HTERT RPE-1 (cell line): ENCODE data around the gene ARHGAP15.

ENCODE experiments used
- in situ Hi-C: fragments of 300-500 bp; cut with MboI; formaldehyde crosslinking; loops from 4 replicates; pipeline ENCODE4 v1.14.3; 2020; ENCODE audit warnings: low sequenced_read_pairs

Gene ARHGAP15

DNA sequence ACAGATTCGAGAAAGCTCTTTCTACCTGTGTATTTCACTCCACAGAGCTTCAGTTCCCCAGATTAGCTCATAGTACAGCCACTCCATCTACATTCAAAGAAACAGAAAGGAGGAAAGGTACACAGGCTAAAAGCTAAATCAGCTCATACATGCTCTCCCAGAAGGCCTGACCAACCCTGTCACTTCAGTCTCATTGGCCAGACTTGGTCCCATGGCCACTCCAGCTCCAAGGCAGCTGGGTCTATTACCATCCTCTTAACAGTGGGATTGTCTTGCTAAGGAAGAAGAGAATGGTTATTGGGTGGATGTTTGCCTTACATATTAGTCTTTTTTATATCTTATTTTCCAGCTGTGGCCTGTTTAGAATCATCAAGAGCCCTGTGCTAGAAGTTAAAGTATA, 572.6 kb downstream of the ARHGAP15 start:
- in situ Hi-C loops = no loop called here

- in situ Hi-C loops = no loop called here
These were observed 573.7 kb downstream of the ARHGAP15 start for GRCh38 chr2:143702931-143703330.

DNA sequence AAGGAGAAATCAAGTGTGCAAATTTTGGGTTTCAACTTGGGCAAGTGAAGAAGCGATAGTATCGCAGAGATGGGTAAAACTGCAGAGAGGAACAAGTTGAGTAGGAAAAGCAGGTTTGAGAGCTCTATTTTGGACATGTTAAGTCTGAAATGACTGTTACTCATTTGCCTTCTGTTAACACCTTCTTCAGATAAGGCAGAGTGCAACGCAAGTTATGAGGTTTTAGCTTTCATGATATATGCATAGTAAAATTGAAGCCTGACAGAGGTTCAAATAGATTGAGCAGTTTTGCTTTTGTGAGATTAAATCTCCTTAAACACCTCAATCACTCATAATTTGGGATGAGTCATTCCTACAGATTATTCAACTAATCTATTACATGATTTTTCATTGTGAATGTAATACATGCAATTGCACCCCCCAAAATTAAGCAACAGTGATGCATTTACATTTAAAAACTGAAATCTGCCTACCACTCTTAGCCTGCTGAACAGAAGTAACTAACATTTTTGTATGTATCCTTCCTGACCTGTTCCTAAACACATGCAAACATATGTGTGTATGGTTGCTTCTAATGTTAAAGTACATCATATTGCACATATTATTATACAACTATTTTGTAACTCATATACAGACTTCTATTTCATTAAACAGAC, 575.4 kb downstream of the ARHGAP15 start:
- in situ Hi-C loops = no loop called here

GRCh38 chr2:143705108-143705707, 576.0 kb downstream of the ARHGAP15 start:
- in situ Hi-C loops = no loop called here

DNA sequence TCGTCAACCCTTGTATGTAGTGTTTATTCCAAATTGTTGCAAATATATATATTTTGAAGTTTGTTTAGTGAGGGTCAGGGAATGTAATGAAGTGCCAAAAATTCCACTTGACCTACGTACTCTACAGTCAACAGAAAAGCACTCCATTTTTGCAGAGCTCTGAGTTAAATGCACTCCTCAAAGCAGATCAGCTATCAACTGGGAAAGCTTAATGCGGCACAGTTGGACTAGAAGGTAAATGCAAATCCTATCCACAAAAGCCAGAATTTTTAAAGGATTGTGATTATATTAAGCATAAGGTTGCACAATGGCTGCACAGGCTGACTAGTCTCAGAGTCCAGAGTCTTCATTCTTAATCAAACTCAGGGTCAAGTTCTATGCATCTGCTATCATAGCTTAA, 577.1 kb downstream of the ARHGAP15 start:
- in situ Hi-C loops = no loop called here

DNA sequence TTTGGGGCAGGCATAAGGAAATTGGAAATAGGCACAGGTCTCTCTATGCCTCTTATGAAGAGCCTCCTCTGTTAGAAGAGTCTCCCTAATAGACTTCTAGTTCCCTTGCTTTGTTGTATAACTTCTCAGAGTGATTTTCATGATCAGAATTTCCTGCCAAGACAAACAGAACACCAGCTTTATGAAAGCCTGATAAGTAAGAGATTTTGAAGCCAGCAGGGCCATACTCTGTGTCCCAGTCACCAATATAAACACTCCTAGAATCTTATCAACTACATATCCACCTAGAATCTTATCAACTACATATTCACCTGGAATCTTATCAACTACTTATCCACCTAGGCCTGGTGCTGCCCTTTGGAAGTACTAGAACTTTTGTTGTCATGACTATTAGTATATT, 579.5 kb downstream of the ARHGAP15 start:
- in situ Hi-C loops = no loop called here

DNA sequence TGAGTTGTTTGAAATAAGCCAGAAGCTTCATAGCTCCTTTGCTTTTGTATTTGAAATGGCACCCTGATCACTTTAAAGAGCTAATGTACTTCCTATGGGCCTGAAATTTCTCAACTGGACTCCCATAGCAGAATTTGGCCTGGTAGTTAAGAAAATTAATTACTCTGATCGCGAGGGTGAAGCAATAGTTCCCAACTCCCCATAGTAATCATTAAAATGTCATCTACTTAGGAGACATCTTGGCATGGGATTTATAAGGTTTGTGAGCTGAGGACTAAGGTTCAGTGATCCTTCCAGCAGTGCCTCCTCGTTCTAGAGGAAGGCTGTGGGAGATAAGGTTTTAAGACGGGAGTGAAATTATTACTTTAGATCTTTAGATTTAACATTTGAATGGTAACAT, 581.0 kb downstream of the ARHGAP15 start:
- in situ Hi-C loops = no loop called here

GRCh38 chr2:143710879-143711278, 581.7 kb downstream of the ARHGAP15 start:
- in situ Hi-C loops = no loop called here

DNA sequence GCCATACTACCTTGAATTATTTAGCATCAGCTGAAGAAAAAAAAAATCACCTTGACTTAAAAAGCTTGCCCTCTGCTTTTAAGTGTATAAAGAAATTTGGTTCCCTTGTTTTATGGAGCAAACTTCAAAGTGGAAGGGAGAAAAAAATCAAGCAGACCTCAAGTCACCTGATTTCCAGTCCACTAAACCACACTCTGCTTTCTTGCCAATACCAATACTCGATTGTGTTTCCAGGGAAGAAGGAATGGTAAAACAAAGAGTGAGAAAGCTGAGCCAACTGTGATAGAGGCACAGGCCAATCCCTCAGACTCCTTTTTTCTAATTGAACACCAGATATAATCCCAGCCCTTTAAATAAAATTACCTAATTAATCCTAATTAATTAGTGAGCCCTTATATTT, 587.3 kb downstream of the ARHGAP15 start:
- in situ Hi-C loops = no loop called here

DNA sequence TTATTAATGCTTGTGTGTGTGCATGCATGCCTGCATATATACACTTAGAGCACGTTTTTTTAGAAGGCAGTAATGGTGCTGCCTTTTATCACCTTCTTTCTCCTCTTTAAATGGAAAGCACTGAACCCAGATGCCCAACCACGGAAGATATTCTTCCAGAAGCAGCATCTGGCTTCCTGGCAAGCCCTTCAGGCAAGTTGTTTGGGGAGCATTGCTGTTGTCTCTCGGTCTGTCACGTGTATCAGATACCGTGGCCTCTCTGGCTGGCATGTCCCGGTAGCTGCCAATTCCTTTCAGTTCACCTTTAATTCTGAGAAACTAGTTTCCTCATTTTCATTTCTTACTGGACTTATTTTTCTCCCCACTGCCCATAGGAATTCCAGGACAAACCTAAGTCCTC, 587.8 kb downstream of the ARHGAP15 start:
- in situ Hi-C loops = no loop called here

GRCh38 chr2:143717536-143718168, 588.4 kb downstream of the ARHGAP15 start:
- in situ Hi-C loops = no loop called here

- in situ Hi-C loops = no loop called here
These were observed 589.5 kb downstream of the ARHGAP15 start for GRCh38 chr2:143718745-143719144.

DNA sequence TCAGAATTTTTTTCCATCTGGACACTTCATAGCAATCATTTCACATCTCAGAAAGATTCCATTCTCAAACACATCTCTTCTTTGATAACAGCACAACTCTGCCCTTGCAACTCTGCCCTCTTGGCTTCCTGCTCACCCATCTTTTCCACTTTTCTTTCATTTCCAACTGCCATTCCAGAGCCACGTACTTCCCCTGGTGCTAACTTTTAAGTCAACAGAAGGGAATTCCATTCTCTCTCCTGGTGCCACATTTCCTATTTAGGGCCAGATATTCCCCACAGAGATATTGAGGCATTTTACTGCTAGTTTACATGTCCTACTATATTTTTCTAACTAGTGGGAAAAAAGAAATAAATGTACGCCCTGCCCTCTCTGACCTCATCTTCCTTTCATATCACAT, 590.2 kb downstream of the ARHGAP15 start:
- in situ Hi-C loops = no loop called here

- in situ Hi-C loops = no loop called here
These were observed 591.0 kb downstream of the ARHGAP15 start for GRCh38 chr2:143720095-143720664.

- in situ Hi-C loops = no loop called here
These were observed 596.2 kb downstream of the ARHGAP15 start for GRCh38 chr2:143725400-143725799.

DNA sequence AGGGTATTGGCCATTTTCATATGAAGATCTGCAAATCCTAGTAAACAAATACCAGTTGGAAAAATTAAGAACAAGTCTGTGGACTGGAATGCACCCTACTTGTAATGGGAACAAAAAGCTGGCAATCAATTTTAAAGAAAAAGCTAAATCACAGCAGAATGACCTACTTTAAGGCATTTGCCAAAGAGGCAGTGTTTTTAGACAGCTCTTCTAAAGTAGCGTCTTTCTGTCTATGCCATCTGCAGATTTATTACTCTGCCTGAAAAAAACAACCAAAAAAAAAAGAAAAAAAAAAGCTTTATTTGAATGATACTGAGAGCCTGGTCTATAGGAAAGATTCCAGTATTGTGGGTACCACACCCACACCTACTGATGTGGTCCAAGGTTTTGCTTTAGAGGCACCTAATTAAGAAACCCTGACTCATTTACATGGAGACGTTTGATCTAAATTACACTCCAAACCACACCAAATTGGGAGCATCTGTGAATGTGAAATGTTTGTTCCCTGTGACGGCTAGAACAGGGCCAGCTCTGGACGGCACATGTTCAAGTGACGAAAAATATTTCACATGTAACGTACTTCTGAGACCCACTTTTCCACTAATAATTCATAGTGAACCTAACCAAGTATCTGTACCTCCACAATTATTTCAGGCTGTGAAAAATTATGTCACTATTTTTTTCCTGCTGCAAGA, 597.1 kb downstream of the ARHGAP15 start:
- in situ Hi-C loops = no loop called here

GRCh38 chr2:143728498-143728897, 599.3 kb downstream of the ARHGAP15 start:
- in situ Hi-C loops = no loop called here

DNA sequence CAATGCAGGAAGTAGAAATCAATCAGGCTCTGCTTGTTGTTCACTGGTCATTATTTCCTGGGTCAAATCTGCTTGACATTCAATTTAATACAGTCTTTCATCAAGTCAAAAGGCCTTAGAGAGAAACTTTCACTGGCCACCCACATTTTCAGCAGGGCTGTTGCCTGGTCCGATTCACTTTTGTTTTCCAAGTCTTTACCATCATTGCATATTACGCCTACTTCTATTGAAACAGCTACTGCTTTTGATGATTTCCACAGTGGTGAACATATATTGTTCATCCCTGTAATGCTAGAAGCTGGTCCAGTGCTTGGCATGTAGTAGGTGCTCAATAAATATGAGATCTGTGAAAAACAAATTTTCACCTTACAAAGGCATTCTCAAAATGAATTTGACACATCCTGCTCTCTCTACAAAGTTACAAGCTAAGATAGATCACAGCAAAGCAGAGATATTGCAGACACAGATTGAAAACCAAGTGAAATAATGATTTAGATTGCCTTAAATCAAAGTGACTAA, 600.1 kb downstream of the ARHGAP15 start:
- in situ Hi-C loops = no loop called here

DNA sequence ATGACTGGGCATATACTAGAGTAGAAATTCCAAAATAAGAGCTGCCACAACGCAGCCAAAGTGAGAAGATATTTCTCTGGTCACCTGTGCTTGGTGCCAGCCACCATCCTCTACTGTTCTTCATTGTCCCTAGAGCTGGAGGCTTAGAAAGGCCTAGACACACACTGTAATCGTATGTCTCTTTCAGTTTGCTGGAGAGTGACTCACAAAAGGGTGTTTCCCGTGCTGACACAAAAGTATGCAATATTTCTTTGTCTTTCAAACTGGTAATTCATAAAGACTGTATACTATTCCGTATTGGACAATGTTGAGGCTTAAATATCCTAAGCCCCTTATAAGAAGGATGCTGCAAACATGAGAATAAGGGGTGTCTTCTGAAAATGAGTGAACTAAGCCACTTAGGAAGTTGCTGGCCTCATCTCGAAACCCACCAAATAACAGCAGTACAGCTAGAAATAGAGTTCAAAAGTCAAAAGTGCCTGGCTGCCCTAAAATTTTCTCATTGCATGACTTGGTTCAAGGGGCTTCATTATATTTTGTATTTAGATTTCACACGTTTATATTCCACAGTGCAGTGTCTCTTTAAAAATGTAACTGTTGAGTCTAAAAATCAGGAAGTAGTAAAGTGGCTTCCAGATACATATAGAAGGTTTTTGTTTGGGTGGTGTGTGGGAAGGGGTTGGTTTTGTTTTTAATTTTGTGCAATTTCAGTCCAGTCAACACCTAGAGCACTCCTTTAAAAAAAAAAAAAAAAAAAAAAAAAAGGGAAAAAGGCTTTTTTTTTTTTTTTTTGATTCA, 601.1 kb downstream of the ARHGAP15 start:
- in situ Hi-C loops = no loop called here

DNA sequence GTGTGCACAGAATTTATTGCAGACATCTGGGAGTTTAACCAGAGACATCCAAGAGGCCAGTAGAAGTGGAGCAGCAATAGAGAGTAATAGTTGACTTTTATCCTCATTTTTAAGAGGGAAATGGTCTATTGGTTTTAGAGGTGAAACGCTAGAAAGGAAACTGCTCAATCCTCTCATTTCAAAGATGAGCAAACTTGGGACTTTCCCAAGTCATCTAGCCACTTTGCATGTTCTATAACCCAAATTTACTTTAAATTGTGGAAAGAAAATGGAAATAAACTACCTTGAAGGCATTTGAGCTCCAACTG, 601.7 kb downstream of the ARHGAP15 start:
- in situ Hi-C loops = no loop called here

GRCh38 chr2:143732076-143732475, 602.9 kb downstream of the ARHGAP15 start:
- in situ Hi-C loops = no loop called here
